Panc1 (cell line): ENCODE measurements around the gene SMIM33. TPM values are rescaled to one million over a fixed set of nuclear protein-coding genes. Genes with fewer than 3 reads are reported as not detected.

Experiments used
- ATAC-seq: fragments of 200-7000 bp; cut with Tn5 transposase; 2 replicates; pipeline ENCODE4 v1.9.1; 2020; ENCODE audit warnings: mild to moderate bottlenecking, moderate library complexity
- BruUV-seq: library from RNA; stranded (reverse); fragments of 400-500 nt; replicated peaks from 2 replicates; lab custom pipeline; 2021; lab: Mats Ljungman, UMichigan
- CTCF ChIA-PET: fragments of 300-600 bp; sonication (Branson Sonifier 250); formaldehyde crosslinking; loops from one replicate; lab custom pipeline; 2022; ENCODE audit warnings: antibody characterized with exemption; lab: Charles Lee
- POLR2A ChIA-PET: fragments of 300-600 bp; sonication (Branson Sonifier 250); formaldehyde crosslinking; loops from one replicate; lab custom pipeline; 2022; ENCODE audit warnings: antibody characterized with exemption; lab: Charles Lee
- DNase-seq: peaks from one replicate; pipeline ENCODE4 v3.0.0-alpha.2; 2010; ENCODE audit warnings: low read depth, low spot score
- H3K27ac ChIP-seq: 2 replicates; pipeline ENCODE4 v1.5.1; 2011; ENCODE audit warnings: mild to moderate bottlenecking, low read length, inconsistent platforms
- H3K27me3 ChIP-seq: fragments of 200-500 bp; sonication (Bioruptor generic); 2 replicates; pipeline ENCODE4 v1.6.0; 2014; ENCODE audit warnings: low read length, inconsistent platforms; ENCODE audit not compliant: control insufficient read depth, insufficient read depth
- H3K36me3 ChIP-seq: fragments of 200-500 bp; sonication (Bioruptor generic); 2 replicates; pipeline ENCODE4 v1.5.1; 2014; ENCODE audit warnings: inconsistent platforms, mild to moderate bottlenecking, low read length, moderate library complexity; ENCODE audit not compliant: control insufficient read depth, insufficient read depth
- H3K4me1 ChIP-seq: 2 replicates; pipeline ENCODE4 v1.5.1; 2011; ENCODE audit warnings: inconsistent platforms, mild to moderate bottlenecking, low read length, moderate library complexity; ENCODE audit not compliant: control insufficient read depth, insufficient read depth
- H3K4me3 ChIP-seq, 2 experiments: 2 replicates each; pipeline ENCODE4 v1.5.1; 2011 to 2012; ENCODE audit warnings: low read depth in 2 of 2, low read length in 2 of 2, mild to moderate bottlenecking in 2 of 2, inconsistent platforms in 1 of 2, moderate library complexity in 1 of 2
- H3K9me3 ChIP-seq: fragments of 200-500 bp; sonication (Bioruptor generic); 2 replicates; pipeline ENCODE4 v1.5.1; 2014; ENCODE audit warnings: low read depth, mild to moderate bottlenecking, inconsistent platforms, low read length, moderate library complexity; ENCODE audit not compliant: control insufficient read depth, insufficient read depth
- POLR2AphosphoS5 ChIP-seq: IDR thresholded peaks from 2 replicates; pipeline ENCODE4 v1.6.1; 2012; ENCODE audit warnings: mild to moderate bottlenecking, low read depth, low read length, moderate library complexity
- REST ChIP-seq, 2 experiments: IDR thresholded peaks; 2 replicates each; pipeline ENCODE4 v1.6.1; 2011 to 2012; ENCODE audit warnings: low read depth in 2 of 2, control low read depth in 1 of 2, low read length in 1 of 2, mild to moderate bottlenecking in 1 of 2, moderate library complexity in 1 of 2; ENCODE audit not compliant: insufficient read depth in 1 of 2
- SIN3A ChIP-seq: IDR thresholded peaks from 2 replicates; pipeline ENCODE4 v1.6.1; 2012; ENCODE audit warnings: low read depth, mild to moderate bottlenecking, low read length, moderate library complexity, borderline replicate concordance; ENCODE audit not compliant: insufficient read depth
- TCF7L2 ChIP-seq: IDR thresholded peaks from 2 replicates; pipeline ENCODE4 v1.6.1; 2011; ENCODE audit warnings: mild to moderate bottlenecking, low read depth, low read length, inconsistent platforms
- in situ Hi-C: cut with HindIII; loops from 2 replicates; pipeline ENCODE4 v1.10.0; 2016; ENCODE audit warnings: low sequenced_read_pairs, low pct_unique_long_range_greater_than_20kb
- intact Hi-C: fragments of 100-400 bp; cut with micrococcal nuclease; formaldehyde crosslinking; loops from one replicate; pipeline ENCODE4 v1.10.0; 2022; ENCODE audit not compliant: unreplicated experiment
- total RNA-seq: library from RNA; stranded (reverse); gene quantifications from one replicate; pipeline ENCODE4 v1.2.1, GENCODE V29; 2021; ENCODE audit not compliant: unreplicated experiment
- TF ChIP-seq, protein P1 (sequence below): fragments of 450-650 bp; IDR thresholded peaks from 2 replicates; pipeline ENCODE4 v1.5.1; 2017; ENCODE audit warnings: mild to moderate bottlenecking

SMIM33 gene
- total RNA-seq, 1 experiment from 2014 or later = not detected

DNA sequence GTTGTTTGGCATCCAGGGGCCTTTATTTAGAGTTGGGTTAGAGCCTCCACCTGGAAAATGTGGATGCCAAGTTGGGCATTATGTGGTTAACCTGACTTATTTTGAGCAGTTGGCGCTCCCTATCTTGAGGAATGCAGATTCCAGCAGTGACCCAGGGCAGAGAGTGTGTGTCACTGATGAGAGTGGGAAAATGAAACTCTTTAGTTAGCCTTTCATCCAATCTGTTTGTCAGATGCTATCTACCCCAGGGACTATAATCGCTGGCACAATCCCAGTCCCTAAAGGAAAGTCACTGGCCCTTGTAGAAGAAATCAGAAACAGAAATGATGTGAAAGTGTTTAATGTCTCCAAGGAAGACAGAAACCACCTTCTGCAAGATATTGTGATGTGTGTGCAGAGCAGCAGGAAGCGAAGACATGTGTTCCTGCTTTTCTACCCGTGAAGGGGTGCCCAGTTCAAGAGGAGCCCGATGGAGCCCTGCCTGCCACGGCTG is 21.9 kb downstream of the SMIM33 start:
- no peak for TF ChIP-seq REST (IDR thresholded peaks at IDR 0.05; ENCODE audit: insufficient read depth in 1 of 2, low read depth in 2 of 2, low read length in 1 of 2)
- ATAC-seq (peak; percentile 83; the same call in 1 of the 2 replicates), DNase-seq (no peak)
- BruUV-seq = no TSS peak
- Histone ChIP-seq H3K4me1 (peaks cover 8% of the 10 kb centered on the region), H3K27ac (no peak overlapping the region), H3K4me3 (no peak overlapping the region), H3K9me3 (no peaks in the 10 kb centered on the region), H3K36me3 (no peaks in the 10 kb centered on the region), H3K27me3 (no peaks in the 10 kb centered on the region)
- CTCF ChIA-PET = no interaction called here
- POLR2A ChIA-PET = no interaction called here
- in situ Hi-C loops = no loop called here
- intact Hi-C loops = no loop called here

DNA sequence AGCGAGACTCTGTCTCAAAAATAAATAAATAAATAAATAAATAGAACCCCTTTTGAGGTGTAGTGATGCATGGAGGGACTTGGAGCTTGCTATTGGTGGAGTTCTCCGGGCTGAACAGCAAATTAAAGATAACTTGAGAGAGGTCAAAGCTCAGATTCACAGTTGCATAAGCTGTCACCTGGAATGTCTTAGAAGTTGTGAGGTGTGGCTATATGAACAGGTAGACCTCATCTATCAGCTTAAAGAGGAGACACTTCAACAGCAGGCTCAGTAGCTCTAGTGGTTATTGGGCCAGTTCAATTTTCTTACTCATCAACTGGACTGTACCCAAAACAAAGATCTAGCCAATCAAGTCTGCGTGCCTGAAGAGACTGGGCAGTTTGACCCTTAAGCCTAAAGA is 23.5 kb downstream of the SMIM33 start:
- no peaks in the 10 kb centered on the region for H3K9me3 ChIP-seq
- ChIA-PET CTCF (no interaction called here), POLR2A (no interaction called here)
- DNase-seq (no peak), ATAC-seq (no peak)
- no TSS peak for BruUV-seq
- no peaks in the 10 kb centered on the region for H3K27me3 ChIP-seq
- TF ChIP-seq REST (IDR thresholded peaks at IDR 0.05; ENCODE audit: insufficient read depth in 1 of 2, low read depth in 2 of 2, low read length in 1 of 2) = no peak
- TF ChIP-seq TCF7L2 = no peak
- TF ChIP-seq SIN3A = no peak
- no peak for TF ChIP-seq POLR2AphosphoS5
- TF ChIP-seq, protein P1, sequence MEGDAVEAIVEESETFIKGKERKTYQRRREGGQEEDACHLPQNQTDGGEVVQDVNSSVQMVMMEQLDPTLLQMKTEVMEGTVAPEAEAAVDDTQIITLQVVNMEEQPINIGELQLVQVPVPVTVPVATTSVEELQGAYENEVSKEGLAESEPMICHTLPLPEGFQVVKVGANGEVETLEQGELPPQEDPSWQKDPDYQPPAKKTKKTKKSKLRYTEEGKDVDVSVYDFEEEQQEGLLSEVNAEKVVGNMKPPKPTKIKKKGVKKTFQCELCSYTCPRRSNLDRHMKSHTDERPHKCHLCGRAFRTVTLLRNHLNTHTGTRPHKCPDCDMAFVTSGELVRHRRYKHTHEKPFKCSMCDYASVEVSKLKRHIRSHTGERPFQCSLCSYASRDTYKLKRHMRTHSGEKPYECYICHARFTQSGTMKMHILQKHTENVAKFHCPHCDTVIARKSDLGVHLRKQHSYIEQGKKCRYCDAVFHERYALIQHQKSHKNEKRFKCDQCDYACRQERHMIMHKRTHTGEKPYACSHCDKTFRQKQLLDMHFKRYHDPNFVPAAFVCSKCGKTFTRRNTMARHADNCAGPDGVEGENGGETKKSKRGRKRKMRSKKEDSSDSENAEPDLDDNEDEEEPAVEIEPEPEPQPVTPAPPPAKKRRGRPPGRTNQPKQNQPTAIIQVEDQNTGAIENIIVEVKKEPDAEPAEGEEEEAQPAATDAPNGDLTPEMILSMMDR = no peak
- no peaks in the 10 kb centered on the region for H3K36me3 ChIP-seq
- H3K4me3 ChIP-seq = no peak overlapping the region
- no peak overlapping the region for H3K27ac ChIP-seq
- intact Hi-C loops (no loop called here), in situ Hi-C loops (no loop called here)
- peaks cover 8% of the 10 kb centered on the region for H3K4me1 ChIP-seq
